HG03354 (cell line): ENCODE results near the gene ANP32E.
"Not testable (repeated sequence)": the region's sequence is repeated elsewhere in the genome, so short reads cannot be mapped to it uniquely, and the experiment has no call there.

ENCODE experiments used
- ATAC-seq: cut with Tn5 transposase; IDR thresholded peaks from one replicate; pipeline ENCODE4 v1.9.1; 2021; ENCODE audit warnings: mild to moderate bottlenecking; ENCODE audit not compliant: unreplicated experiment, poor library complexity, severe bottlenecking

The ANP32E gene

GRCh38 chr1:150257624-150258585, 22.0 kb upstream of the ANP32E start, which contains the start of gene CA14:
TSS of gene CA14 (plus strand) at chr1:150257774. CDS start at chr1:150258129, 355 bp downstream.
- ATAC-seq: no peak

GRCh38 chr1:150256554-150257341, 20.8 kb upstream of the ANP32E start:
- no peak for ATAC-seq

GRCh38 chr1:150256198-150256553, 20.3 kb upstream of the ANP32E start:
- no peak for ATAC-seq

DNA sequence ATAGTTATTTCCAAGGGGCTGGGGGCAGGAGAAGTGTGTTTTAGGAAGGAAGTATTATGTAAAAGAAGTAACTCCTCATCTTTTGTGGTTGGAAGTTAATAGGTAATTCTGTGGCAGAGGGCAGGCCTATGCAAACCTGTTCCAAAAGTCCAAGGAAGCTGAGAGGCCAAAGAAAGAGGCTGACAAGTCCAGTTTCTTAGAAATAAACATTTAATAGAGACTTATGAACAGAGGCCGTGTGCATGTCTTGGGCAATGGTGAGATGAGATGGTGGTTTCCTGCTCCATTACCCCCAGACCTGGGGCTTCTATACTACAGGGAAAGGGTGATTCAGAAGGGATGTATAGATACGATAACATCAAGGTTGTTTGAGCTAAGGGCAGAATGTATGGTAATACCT, 14.0 kb upstream of the ANP32E start:
- no peak for ATAC-seq

GRCh38 chr1:150243003-150243402, 7.1 kb upstream of the ANP32E start:
- no peak for ATAC-seq

- no peak for ATAC-seq
Measured at GRCh38 chr1:150237746-150238145, 1.8 kb upstream of the ANP32E start.

DNA sequence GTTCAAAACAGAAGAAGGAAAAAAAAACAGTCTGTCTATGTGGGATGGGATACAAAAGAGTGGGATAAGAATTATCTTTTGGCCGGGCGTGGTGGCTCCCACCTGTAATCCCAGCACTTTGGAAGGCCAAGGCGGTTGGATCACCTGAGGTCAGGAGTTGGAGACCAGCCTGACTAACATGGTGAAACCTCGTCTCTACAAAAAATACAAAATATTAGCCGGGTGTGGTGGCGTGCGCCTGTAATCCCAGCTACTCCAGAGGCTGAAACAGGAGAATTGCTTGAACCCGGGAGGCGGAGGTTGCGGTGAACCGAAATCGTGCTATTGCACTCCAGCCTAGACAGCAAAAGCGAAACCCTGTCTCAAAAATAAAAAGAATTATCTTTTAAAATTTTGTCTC, 1.3 kb upstream of the ANP32E start:
- not testable (repeated sequence) for ATAC-seq

GRCh38 chr1:150236614-150237100, 745 bp upstream of the ANP32E start:
- no peak for ATAC-seq

DNA sequence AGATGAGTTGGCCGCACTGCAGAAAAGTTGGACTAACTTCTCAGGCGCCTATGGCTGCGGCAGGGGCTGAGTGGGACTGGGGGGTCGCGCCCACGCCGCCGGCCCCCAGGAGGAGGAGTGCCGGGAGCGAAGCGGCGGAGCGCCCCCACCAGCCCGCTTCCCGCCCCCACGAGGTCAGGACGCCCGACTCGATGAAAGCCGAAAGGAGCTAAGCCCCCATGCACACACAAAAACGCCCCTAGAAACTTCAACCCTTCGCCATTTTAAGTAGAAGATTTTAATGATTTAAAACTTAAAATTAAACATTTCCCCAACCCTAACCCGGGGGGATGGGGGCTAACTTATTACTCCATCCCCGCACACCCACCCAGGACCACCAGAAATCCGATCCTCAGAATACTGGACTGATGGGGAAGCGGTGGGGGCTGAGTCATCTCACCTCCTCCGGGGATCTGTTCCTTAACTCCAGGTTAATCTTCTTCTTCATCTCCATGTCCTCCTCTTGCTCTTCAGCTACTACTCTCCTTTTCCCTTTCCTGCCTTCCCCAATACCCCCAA, 539 bp downstream of the ANP32E start:
- peak; percentile 3 for ATAC-seq

DNA sequence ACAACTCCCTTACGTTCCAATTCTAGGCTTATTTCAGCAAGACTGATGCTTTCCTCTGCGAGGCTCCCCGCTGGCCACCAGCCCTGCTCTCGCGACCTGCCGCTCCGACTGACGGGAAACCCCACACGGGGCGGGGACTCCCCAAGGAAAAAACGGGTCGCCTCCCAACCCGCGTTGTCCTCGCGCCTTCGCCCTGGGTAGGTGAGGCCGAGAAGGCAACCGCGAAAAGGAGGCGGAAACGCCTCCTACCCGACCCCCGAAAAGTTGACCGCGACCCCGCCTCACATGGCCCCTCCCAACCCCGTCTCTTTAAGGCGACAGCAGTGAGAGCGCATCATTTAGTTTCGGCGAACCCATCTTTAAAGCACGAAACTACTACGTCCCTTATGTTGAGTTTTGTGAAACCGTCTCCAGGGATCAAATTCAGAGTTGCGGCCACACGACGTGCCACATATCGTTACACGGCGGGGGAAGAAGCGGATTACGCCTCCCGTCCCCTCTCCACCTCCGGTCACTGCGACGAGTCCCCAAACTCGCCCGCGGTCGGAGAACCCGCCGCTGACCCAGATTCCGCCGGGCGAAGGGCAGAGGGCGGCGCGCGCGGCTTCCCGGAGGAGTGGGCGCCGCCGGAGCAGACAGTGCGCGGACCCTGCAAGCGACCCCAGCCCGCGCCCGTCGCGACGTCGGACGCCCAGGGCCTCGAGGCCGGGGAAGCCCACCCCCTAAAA, 1.2 kb downstream of the ANP32E start:
- ATAC-seq: peak; percentile 51

GRCh38 chr1:150234309-150234565, 1.7 kb downstream of the ANP32E start:
- ATAC-seq: no peak

DNA sequence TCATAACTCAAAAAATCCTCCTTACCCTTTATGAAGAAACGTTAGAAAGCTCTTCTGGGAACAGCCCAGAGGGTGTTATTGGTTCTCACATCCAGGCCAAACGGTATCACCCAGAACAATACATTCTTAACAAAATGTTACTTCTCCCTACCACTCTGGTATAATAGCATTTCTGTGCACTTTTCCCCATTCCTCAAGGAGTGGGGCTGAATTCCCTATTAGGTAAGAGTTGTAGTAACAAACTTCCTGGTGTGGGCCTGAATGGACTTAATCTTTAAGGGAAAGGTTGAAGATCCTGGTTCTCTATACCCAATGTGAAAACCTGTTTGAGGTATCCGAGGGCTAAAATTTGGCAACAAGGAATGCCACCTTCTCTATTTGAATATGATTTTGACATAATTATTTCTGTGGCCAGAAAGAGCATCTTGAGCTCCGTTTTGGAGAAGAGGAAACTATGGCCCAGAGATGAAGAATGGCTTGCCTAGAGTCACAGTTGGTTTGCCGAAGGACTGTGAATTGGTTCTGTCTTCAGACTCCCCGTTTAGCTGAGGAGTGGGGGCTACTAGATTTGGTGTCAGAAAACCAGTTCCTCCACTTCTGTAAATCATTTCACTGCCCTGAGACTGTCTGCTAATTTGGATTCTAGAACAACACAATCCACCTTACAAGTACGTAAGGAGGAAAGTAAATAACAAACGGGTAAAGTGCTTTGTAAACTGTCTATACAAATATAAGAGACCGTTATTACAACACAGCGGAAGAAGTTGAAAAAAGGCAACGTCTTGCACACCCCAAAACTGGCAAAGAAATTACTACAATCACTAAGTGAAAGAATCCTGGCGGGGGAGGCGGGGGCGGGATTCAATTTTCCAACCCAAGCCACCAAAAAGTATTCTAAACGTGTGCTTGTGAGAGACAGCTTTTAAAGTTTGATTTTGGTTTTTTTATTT, 2.3 kb downstream of the ANP32E start:
- ATAC-seq: no peak

DNA sequence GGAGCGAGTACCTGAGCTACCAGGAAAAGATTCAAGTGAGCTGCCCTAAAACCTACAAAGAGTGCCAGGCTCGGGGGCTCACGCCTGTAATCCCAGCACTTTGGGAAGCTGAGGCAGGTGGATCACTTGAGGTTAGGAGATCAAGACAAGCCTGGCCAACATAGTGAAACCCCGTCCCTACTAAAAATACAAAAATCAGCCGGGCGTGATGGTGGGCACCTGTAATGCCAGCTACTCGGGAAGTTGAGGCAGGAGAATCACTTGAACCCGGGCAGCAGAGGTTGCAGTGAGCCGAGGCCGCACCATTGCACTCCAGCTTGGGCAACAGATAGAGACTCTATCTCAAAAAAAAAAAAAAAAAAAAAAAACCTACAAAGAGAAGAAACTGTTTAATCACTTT, 3.0 kb downstream of the ANP32E start:
- not testable (repeated sequence) for ATAC-seq

- not testable (repeated sequence) for ATAC-seq
Measured at GRCh38 chr1:150228246-150228645, 7.7 kb downstream of the ANP32E start.

DNA sequence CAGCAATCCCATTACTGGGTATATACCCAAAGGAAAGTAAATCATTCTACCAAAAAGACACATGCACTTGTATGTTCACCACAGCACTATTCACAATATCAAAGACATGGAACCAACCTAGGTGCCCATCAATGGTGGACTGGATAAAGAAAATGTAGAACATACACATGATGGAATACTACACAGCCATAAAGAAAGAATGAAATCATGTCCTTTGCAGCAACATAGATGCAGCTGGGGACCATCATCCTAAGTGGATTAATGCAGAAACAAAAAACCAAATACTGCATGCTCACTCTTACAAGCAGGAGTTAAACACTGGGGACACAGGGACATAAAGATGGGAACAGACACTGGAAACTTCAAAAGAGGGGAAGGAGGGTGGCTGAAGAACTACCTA, 8.7 kb downstream of the ANP32E start:
- no peak for ATAC-seq

GRCh38 chr1:150226486-150226885, 9.4 kb downstream of the ANP32E start:
- no peak for ATAC-seq

- no peak for ATAC-seq
Measured at GRCh38 chr1:150225546-150225945, 10.4 kb downstream of the ANP32E start.

DNA sequence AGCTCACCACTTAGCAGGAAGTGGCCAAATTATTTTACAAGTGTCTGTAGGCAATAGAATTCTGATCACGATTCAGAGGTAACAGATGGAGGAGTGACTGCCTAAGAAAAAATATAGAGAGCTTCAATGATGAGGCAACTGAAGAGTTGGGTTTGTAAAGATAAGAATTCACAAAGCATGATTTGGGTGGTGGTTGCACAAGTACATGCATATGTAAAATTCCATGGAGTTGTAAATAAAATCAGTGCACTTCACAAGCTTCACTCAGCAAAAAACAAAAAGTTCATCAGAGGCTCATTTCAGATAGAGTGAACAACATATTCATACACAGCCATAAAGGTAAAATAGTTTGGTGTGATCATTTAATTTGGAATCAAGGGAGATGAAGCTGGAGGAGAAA, 10.9 kb downstream of the ANP32E start:
- ATAC-seq: no peak

GRCh38 chr1:150221552-150221951, 14.4 kb downstream of the ANP32E start:
- ATAC-seq: no peak
